ENCODE measurements around the gene RPL4.
"Not testable (repeated sequence)": the region's sequence is repeated elsewhere in the genome, so short reads cannot be mapped to it uniquely, and the experiment has no call there.

Gene RPL4

GRCh38 chr15:66504563-66505429 lies at the start of gene RPL4, which contains the start of gene ZWILCH:
TSS of gene RPL4 (minus strand) at chr15:66504855. CDS start at chr15:66504790, 65 bp downstream.
TSS of gene ZWILCH (plus strand) at chr15:66505326. CDS start at chr15:66505339, 13 bp downstream.
- peak; percentile 68 for DNase-seq

GRCh38 chr15:66545255-66545654 lies 40.6 kb upstream of the RPL4 start:
- DNase-seq, result no peak

GRCh38 chr15:66542896-66543295 lies 38.2 kb upstream of the RPL4 start:
- no peak for DNase-seq

GRCh38 chr15:66535056-66535455 lies 30.4 kb upstream of the RPL4 start:
- no peak for DNase-seq

- no peak for DNase-seq
Observed at GRCh38 chr15:66524838-66525237, 20.2 kb upstream of the RPL4 start.

GRCh38 chr15:66523926-66524325 lies 19.3 kb upstream of the RPL4 start:
- DNase-seq, result no peak

- no peak for DNase-seq
Observed at GRCh38 chr15:66515901-66516322, 11.3 kb upstream of the RPL4 start.

- no peak for DNase-seq
Observed at GRCh38 chr15:66514586-66514985, 9.9 kb upstream of the RPL4 start.

GRCh38 chr15:66508293-66508883 lies 3.7 kb upstream of the RPL4 start:
- DNase-seq, result no peak

GRCh38 chr15:66505818-66506217 lies 1.2 kb upstream of the RPL4 start:
- no peak for DNase-seq

GRCh38 chr15:66505430-66505811 lies 766 bp upstream of the RPL4 start:
- no peak for DNase-seq

GRCh38 chr15:66503780-66504562 lies 684 bp downstream of the RPL4 start:
- DNase-seq, result no peak

- not testable (repeated sequence) for DNase-seq
Observed at GRCh38 chr15:66503041-66503648, 1.5 kb downstream of the RPL4 start.

GRCh38 chr15:66502491-66502890 lies 2.2 kb downstream of the RPL4 start:
- DNase-seq, result no peak

- not testable (repeated sequence) for DNase-seq
Observed at GRCh38 chr15:66500346-66500745, 4.3 kb downstream of the RPL4 start.

- peak; percentile 14 for DNase-seq
Observed at GRCh38 chr15:66498501-66499386, 5.9 kb downstream of the RPL4 start.

- DNase-seq, result peak; percentile 77
Observed at GRCh38 chr15:66497502-66498455, 6.9 kb downstream of the RPL4 start, which contains the start of gene SNAPC5. TSS of gene SNAPC5 (minus strand) at chr15:66497762. CDS start at chr15:66497731, 31 bp downstream.

GRCh38 chr15:66496951-66497501 lies 7.6 kb downstream of the RPL4 start:
- DNase-seq, result no peak

- no peak for DNase-seq
Observed at GRCh38 chr15:66494262-66494661, 10.4 kb downstream of the RPL4 start.

GRCh38 chr15:66491846-66492245 lies 12.8 kb downstream of the RPL4 start:
- DNase-seq, result no peak
